Liver (tissue), 3 donors: Measurements from ENCODE around the gene NIPSNAP2.

Experiments
- EGR1 ChIP-seq, 2 donors: IDR thresholded peaks; 2 replicates each; pipeline ENCODE4 v1.6.1; 2016 to 2018; ENCODE audit warnings: antibody characterized with exemption in 2 of 2, low read depth in 2 of 2
- GABPA ChIP-seq, 2 donors: IDR thresholded peaks in 1 of 2; conservative IDR thresholded peaks in 1 of 2; 2 replicates each; pipeline ENCODE4 v1.6.1; 2016; ENCODE audit warnings: antibody characterized with exemption in 2 of 2, mild to moderate bottlenecking in 1 of 2, moderate library complexity in 1 of 2
- HNF4A ChIP-seq, 2 donors: conservative IDR thresholded peaks; 2 replicates each; pipeline ENCODE4 v1.6.1; 2016; ENCODE audit warnings: antibody characterized with exemption in 2 of 2, mild to moderate bottlenecking in 2 of 2
- JUND ChIP-seq, 2 donors: IDR thresholded peaks; 2 replicates each; pipeline ENCODE4 v1.6.1; 2016; ENCODE audit warnings: antibody characterized with exemption in 2 of 2
- NR2F2 ChIP-seq: IDR thresholded peaks from 2 replicates; pipeline ENCODE4 v1.6.1; 2016; ENCODE audit warnings: antibody characterized with exemption
- RAD21 ChIP-seq, 2 donors: IDR thresholded peaks; 2 replicates each; pipeline ENCODE4 v1.6.1; 2016; ENCODE audit warnings: antibody characterized with exemption in 2 of 2, mild to moderate bottlenecking in 2 of 2
- RXRA ChIP-seq, 2 donors: IDR thresholded peaks; 2 replicates each; pipeline ENCODE4 v1.6.1; 2017 to 2018; ENCODE audit warnings: antibody characterized with exemption in 2 of 2, mild to moderate bottlenecking in 1 of 2
- SP1 ChIP-seq: IDR thresholded peaks from 2 replicates; pipeline ENCODE4 v1.6.1; 2018; ENCODE audit warnings: antibody characterized with exemption, mild to moderate bottlenecking
- YY1 ChIP-seq: IDR thresholded peaks from 2 replicates; pipeline ENCODE4 v1.6.1; 2016; ENCODE audit warnings: antibody characterized with exemption, mild to moderate bottlenecking
- TF ChIP-seq, protein P1 (sequence below): IDR thresholded peaks from 2 replicates; pipeline ENCODE4 v1.6.1; 2016; ENCODE audit warnings: antibody characterized with exemption
- TF ChIP-seq, protein P2 (sequence below): fragments of 150-350 bp; IDR thresholded peaks from 2 replicates; pipeline ENCODE4 v1.5.1; 2017; ENCODE audit warnings: improper control_type of control experiment, low read depth, low read length; ENCODE audit not compliant: missing input control
- TF ChIP-seq, protein P3 (sequence below): IDR thresholded peaks from 2 replicates; pipeline ENCODE4 v1.6.1; 2016; ENCODE audit warnings: antibody characterized with exemption
- TF ChIP-seq, protein P4 (sequence below): IDR thresholded peaks from 2 replicates; pipeline ENCODE4 v1.6.1; 2016; ENCODE audit warnings: antibody characterized with exemption
- TF ChIP-seq, protein P5 (sequence below): IDR thresholded peaks from 2 replicates; pipeline ENCODE4 v1.6.1; 2016; ENCODE audit warnings: antibody characterized with exemption, mild to moderate bottlenecking
- donor health status: healthy.
- donor health status: healthy.

DNA sequence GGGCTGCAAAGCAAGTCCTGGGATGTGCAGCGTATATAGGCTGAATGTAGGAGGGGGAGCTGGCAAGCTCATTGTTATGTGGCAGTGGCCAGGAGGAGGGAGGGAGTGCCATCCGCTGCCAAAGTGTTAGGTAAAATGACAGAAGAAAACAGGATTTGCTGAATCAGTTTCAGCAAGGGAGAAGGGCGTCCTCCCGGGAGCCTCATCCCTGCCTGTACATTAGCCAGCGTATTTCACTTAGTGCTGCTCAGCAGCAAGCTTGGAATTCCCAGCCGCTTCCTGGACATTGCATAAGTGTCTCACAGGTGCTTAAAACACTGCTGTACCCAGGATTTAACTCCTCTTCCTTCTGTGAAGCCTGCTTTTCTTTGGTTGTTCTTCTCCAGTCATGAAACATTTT lies 2.5 kb downstream of the NIPSNAP2 start:
- TF ChIP-seq, protein P1, sequence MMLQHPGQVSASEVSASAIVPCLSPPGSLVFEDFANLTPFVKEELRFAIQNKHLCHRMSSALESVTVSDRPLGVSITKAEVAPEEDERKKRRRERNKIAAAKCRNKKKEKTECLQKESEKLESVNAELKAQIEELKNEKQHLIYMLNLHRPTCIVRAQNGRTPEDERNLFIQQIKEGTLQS = no peak
- no peak for TF ChIP-seq SP1
- TF ChIP-seq, protein P2, sequence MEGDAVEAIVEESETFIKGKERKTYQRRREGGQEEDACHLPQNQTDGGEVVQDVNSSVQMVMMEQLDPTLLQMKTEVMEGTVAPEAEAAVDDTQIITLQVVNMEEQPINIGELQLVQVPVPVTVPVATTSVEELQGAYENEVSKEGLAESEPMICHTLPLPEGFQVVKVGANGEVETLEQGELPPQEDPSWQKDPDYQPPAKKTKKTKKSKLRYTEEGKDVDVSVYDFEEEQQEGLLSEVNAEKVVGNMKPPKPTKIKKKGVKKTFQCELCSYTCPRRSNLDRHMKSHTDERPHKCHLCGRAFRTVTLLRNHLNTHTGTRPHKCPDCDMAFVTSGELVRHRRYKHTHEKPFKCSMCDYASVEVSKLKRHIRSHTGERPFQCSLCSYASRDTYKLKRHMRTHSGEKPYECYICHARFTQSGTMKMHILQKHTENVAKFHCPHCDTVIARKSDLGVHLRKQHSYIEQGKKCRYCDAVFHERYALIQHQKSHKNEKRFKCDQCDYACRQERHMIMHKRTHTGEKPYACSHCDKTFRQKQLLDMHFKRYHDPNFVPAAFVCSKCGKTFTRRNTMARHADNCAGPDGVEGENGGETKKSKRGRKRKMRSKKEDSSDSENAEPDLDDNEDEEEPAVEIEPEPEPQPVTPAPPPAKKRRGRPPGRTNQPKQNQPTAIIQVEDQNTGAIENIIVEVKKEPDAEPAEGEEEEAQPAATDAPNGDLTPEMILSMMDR = no peak
- no peak for TF ChIP-seq GABPA (IDR thresholded peaks at IDR 0.05 in 1 of 2, conservative IDR thresholded peaks at IDR 0.05 in 1 of 2)
- no peak for TF ChIP-seq RAD21 (IDR thresholded peaks at IDR 0.05)
- TF ChIP-seq, protein P3, sequence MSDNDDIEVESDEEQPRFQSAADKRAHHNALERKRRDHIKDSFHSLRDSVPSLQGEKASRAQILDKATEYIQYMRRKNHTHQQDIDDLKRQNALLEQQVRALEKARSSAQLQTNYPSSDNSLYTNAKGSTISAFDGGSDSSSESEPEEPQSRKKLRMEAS = no peak
- TF ChIP-seq JUND (IDR thresholded peaks at IDR 0.05) = no peak
- no peak for TF ChIP-seq YY1
- no peak for TF ChIP-seq NR2F2
- TF ChIP-seq, protein P4, sequence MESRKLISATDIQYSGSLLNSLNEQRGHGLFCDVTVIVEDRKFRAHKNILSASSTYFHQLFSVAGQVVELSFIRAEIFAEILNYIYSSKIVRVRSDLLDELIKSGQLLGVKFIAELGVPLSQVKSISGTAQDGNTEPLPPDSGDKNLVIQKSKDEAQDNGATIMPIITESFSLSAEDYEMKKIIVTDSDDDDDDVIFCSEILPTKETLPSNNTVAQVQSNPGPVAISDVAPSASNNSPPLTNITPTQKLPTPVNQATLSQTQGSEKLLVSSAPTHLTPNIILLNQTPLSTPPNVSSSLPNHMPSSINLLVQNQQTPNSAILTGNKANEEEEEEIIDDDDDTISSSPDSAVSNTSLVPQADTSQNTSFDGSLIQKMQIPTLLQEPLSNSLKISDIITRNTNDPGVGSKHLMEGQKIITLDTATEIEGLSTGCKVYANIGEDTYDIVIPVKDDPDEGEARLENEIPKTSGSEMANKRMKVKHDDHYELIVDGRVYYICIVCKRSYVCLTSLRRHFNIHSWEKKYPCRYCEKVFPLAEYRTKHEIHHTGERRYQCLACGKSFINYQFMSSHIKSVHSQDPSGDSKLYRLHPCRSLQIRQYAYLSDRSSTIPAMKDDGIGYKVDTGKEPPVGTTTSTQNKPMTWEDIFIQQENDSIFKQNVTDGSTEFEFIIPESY = no peak
- no peak for TF ChIP-seq EGR1 (IDR thresholded peaks at IDR 0.05; ENCODE audit: low read depth in 2 of 2)
- no peak for TF ChIP-seq RXRA (IDR thresholded peaks at IDR 0.05)
- TF ChIP-seq, protein P5, sequence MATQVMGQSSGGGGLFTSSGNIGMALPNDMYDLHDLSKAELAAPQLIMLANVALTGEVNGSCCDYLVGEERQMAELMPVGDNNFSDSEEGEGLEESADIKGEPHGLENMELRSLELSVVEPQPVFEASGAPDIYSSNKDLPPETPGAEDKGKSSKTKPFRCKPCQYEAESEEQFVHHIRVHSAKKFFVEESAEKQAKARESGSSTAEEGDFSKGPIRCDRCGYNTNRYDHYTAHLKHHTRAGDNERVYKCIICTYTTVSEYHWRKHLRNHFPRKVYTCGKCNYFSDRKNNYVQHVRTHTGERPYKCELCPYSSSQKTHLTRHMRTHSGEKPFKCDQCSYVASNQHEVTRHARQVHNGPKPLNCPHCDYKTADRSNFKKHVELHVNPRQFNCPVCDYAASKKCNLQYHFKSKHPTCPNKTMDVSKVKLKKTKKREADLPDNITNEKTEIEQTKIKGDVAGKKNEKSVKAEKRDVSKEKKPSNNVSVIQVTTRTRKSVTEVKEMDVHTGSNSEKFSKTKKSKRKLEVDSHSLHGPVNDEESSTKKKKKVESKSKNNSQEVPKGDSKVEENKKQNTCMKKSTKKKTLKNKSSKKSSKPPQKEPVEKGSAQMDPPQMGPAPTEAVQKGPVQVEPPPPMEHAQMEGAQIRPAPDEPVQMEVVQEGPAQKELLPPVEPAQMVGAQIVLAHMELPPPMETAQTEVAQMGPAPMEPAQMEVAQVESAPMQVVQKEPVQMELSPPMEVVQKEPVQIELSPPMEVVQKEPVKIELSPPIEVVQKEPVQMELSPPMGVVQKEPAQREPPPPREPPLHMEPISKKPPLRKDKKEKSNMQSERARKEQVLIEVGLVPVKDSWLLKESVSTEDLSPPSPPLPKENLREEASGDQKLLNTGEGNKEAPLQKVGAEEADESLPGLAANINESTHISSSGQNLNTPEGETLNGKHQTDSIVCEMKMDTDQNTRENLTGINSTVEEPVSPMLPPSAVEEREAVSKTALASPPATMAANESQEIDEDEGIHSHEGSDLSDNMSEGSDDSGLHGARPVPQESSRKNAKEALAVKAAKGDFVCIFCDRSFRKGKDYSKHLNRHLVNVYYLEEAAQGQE = no peak
- TF ChIP-seq HNF4A (conservative IDR thresholded peaks at IDR 0.05) = no peak
